HG02610 (cell line): ENCODE measurements around the gene CRELD2.

Source experiments
- ATAC-seq: cut with Tn5 transposase; IDR thresholded peaks from one replicate; pipeline ENCODE4 v1.9.1; 2021; ENCODE audit warnings: mild to moderate bottlenecking, moderate library complexity; ENCODE audit not compliant: unreplicated experiment

CRELD2 gene

DNA sequence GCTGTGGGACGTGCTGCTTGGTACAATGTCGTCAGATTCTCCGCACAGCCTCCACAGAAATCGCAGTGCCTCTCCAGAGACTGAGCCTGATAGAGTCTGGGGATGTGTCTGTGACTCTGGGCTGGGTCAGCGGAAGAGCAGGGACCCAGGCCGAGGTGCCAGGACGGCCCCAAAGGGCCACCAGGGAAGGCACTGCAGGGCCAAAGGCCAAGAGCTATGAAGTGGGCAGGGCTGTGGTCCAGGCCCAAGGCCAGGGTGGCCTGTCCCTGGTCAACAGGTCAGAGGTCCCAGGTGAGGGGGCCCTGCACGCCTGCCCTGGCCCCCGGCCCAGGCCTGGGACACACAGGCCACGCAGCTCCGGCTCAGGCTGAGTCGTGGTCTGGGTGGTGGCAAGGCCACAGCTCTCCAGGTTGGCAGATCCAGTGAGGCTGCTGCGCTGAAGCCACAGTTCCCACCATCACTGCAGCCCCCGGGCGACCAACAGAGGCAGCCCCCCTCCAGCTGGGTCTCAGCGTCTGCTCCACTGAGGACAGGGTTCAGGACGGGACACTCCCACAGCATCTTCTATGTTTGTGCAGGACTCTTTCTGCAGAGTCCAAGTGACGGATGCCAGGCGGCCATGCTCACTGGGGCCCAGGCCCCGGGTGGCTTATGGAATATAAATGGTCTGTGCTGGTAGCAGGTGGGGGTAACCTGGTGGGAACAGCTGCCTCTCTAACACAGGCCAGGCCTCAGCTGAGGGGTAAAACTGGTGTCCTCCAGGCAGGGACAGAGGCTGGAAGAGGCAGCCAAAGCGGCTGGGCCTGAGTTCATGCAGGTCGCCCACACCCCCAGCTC is 37.4 kb downstream of the CRELD2 start:
- ATAC-seq: no peak

DNA sequence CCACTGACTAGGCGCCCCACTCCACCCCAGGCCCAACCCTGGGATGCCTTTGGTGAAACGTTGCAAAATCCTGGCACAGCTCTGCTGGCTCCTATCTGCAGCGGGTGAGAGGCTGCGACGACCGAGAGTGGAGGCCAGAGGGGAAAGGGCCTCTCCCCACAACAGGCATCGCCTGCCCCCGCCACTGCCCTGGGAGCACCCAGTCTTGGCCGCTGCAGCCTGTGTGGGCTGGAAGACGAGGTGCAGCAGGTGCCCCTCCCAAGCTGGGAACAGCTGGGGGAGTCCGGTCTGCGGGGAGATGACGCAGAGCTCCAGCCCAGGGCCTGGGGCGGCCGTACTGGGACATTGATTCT is 38.0 kb downstream of the CRELD2 start:
- no peak for ATAC-seq

DNA sequence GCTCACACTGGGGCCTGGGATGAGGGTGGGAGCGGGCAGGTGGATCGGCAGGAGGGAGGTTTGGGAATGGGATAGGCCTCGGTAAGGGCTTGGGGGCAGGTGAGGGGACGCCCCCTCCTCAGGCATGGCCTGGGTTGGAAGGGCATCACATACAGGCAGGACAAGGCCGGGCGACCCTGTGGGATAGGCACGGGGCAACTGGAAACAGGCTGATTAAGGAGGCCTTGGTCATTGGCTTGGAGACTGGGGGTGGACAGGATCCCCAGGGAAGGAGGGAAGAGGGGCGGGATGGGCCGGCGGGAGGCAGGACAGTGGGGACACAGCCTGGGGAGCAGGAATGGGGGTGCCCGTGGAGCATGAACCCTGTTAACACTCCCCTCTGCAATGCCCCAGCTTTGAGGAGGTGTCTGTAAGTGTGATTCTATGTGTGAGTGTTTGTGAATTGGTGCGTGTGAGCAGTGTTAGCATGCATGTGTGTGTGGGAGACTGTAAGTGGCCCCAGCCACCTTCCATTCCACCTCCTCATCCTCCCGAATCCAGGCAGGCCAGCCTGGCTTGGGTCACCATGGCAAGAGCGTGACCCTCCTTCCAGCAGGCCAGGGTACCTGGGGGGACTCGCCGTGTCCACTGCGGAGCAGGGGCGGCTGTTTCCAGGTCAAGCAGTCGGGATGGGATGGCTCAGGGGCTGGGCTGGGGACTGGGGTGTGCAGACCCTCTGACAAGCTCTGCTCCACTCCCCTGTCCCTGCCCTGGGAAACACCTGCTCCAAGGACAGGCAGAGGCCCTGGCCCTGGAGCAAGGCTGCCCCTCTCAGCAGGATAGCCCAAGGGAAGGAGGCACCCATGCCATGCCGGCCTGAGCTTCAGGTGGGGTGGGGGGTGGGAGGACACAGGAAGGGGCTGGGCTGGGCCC is 38.7 kb downstream of the CRELD2 start:
- ATAC-seq: no peak

DNA sequence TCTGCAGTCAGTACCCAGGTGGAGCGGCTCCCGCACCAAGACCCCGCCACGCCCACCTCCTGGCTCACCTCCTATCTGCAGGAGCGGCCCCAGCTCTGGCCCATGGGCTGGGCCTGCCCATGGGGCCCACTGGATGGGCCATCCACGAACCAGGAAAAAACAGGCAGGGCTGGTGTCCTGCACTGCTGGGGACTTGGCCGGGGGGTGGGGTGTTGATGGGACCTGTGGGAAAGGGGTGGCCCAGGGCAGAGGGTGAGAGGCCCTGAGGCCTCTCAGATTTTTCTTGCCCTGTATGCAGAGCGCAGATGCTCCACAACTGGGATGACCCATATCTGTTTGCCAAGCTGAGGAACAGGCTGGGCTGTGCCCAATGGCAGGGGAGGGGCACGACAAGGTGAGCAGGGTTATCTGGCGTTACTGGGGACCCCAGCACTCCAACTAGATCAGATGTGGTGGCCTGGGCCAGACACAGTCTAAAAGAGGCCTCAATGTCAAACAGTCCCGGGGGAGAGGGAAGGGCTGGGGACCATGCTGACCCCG is 39.5 kb downstream of the CRELD2 start:
- no peak for ATAC-seq

DNA sequence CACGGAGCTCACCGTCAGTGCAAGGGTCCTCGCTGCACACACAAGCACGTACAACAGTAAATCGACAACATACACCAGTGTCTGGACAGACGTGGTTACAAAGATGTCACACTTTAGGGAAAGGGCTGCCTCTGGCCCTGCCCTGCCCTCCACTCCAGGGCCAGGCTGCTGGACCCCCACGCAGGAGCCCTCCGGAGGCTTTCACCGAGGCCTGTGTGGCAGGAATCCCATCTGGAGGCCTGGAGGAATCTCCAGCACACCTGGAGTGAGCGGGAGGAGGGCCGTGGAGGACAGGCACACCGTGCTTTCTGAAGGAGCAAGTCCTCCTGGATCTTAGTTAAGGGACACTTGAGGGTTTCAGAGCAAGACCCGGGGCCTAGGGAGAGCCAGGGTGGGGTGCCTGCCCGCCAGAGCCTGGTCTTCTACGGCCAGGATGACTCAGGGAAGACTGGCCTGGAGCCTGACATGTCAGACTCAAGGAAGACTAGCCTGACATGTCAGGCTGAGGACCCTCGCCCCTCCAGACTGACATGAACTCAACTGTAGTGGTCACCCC is 40.0 kb downstream of the CRELD2 start:
- ATAC-seq: no peak

DNA sequence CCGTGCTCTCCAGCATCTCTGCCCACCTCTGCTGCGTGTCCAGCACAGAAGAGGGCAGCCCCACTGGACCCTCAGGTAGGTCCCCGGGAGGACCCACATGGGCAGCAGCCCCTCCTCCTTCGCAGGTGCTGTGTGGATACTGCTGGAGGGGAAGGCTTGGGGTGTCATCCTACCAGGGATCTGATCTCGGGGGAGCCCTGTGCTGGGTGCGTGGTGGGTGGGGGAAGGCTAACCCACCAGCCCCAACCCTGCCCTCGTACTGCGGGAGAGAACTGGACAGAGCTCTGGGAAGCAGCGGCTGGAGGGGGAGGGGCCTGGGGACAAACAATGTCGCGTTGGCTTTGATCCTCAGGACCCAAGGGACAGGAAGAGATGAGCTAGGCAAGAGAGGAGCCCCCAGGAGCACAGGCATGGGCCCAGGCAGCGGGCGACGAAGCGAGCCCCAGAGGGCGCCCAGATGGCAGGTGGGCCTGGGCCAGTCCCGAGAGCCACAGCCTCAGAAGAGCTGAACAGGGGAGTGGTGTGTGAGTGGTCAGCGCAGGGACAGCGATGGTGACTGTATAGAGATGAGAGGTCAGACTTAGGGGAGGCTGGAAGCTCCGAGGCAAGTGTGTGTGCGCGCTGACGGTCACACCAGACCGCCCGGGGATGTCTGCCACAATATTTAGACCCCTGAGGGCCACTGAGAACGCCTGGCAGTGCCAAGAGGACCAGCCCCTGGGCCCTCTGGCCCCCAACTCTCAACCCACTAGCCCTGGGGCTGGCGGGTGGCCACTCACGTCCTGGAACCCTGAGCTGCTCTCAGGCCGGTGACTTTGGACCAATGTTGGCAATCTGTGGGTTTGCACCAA is 40.7 kb downstream of the CRELD2 start:
- ATAC-seq: no peak

DNA sequence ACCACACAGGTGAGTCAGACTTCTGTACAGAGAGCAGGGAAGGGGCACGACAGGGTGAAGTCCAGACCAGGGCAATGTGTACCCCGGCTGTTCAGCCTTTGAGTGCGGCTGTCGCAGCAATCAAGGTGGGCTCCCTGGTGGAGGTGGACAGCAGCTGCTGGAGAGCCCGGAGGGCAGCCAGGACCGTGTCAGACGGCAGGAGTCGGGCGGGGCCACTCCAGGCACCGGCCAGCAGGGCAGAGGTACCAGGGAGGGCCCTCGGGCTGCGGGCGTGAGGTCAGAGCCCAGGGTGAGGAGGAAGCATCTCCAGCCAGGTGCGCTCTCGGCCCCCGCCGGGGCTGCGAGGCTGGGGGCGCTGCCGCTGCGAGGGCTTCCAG is 41.3 kb downstream of the CRELD2 start:
- no peak for ATAC-seq

DNA sequence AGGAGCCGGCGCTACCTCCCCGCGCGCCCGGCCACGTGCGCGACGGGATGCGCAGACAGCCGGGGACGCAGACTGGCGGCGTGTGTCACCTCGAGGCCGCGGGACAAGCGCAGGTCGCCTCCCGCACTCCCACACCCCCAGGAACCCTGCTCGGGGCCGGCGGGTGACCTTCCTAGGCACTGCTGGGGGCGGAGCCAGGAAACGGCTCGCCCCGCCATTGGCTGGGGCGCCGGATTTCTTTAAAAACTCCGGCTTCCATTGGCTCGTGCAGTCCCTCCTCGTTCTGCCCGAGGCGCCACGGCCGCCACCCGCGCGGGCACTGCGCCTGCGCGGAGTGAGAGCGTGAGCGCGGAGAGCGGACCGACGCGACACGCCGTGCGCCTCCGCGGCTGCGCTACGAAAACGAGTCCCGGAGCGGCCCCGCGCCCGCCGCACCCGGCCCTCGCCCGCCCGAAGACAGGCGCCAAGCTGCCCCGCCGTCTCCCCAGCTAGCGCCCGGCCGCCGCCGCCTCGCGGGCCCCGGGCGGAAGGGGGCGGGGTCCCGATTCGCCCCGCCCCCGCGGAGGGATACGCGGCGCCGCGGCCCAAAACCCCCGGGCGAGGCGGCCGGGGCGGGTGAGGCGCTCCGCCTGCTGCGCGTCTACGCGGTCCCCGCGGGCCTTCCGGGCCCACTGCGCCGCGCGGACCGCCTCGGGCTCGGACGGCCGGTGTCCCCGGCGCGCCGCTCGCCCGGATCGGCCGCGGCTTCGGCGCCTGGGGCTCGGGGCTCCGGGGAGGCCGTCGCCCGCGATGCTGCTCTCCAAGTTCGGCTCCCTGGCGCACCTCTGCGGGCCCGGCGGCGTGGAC is 41.9 kb downstream of the CRELD2 start, which contains the start of gene PIM3:
TSS of gene PIM3 (plus strand) at position 614 of the 846 bp plus-strand sequence. CDS start at position 790, 176 bp downstream.
- ATAC-seq: peak; percentile 60

DNA sequence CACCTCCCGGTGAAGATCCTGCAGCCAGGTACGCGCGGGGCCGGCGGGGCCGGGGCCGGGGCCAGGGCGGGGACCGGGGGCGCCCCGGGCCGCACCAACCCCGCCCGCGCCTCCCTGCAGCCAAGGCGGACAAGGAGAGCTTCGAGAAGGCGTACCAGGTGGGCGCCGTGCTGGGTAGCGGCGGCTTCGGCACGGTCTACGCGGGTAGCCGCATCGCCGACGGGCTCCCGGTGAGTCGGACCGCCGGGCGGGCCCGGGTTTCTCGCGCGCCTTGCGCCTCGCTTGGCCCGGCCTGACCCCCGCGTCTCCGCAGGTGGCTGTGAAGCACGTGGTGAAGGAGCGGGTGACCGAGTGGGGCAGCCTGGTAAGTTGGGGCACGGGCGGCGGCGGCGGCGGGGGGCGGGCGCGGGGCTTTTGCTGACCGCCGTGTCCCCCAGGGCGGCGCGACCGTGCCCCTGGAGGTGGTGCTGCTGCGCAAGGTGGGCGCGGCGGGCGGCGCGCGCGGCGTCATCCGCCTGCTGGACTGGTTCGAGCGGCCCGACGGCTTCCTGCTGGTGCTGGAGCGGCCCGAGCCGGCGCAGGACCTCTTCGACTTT is 42.7 kb downstream of the CRELD2 start:
- no peak for ATAC-seq

DNA sequence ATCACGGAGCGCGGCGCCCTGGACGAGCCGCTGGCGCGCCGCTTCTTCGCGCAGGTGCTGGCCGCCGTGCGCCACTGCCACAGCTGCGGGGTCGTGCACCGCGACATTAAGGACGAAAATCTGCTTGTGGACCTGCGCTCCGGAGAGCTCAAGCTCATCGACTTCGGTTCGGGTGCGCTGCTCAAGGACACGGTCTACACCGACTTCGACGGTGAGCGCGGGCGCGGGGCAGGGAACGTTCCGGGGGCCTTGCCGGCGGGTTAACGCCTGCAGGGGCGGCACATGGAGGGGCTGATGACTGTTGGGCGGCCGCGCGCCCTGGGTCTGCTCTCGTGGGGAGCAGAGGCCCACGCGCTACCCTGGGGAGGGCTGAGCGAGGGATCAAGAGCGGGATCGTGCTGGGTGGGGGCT is 43.2 kb downstream of the CRELD2 start:
- ATAC-seq: no peak

DNA sequence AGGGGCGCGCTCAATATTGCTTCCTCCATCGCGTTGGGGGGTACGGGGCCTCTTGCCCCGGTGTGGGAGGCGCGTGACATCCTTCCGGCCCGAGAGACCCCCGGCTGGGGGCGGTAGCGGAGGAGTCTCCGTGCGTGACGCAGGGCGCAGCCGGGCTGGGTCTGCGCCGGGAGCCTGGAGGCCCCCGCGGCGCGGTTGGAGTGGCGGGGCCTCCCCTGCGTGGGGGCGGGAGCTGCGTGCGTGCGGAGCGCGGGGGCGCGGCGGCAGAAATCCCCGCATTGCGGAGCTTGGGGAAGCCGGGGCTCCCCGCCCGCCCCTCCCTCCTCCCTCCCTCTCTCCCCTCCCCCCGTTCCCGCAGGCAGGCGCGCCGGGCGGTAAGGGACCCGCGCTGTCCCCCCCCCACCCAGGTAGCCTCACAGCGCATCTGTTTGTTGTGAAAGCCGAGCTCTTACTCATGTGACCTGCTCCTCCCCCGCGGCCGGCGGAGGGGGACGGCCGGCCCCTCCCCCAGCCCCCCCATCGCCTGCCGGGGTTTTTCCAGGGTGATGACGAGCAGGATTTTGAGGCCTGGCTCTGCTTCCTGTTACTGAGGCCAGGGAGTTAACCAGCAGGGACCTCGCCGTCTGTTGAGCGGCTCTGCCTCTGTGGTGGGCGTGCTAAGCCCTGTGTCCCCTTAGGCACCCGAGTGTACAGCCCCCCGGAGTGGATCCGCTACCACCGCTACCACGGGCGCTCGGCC is 43.7 kb downstream of the CRELD2 start:
- no peak for ATAC-seq

DNA sequence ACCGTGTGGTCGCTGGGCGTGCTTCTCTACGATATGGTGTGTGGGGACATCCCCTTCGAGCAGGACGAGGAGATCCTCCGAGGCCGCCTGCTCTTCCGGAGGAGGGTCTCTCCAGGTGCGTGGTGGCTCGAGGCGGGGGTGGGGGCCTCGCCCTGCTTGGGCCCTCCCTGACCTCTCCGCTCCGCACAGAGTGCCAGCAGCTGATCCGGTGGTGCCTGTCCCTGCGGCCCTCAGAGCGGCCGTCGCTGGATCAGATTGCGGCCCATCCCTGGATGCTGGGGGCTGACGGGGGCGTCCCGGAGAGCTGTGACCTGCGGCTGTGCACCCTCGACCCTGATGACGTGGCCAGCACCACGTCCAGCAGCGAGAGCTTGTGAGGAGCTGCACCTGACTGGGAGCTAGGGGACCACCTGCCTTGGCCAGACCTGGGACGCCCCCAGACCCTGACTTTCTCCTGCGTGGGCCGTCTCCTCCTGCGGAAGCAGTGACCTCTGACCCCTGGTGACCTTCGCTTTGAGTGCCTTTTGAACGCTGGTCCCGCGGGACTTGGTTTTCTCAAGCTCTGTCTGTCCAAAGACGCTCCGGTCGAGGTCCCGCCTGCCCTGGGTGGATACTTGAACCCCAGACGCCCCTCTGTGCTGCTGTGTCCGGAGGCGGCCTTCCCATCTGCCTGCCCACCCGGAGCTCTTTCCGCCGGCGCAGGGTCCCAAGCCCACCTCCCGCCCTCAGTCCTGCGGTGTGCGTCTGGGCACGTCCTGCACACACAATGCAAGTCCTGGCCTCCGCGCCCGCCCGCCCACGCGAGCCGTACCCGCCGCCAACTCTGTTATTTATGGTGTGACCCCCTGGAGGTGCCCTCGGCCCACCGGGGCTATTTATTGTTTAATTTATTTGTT is 44.6 kb downstream of the CRELD2 start:
- ATAC-seq: no peak

DNA sequence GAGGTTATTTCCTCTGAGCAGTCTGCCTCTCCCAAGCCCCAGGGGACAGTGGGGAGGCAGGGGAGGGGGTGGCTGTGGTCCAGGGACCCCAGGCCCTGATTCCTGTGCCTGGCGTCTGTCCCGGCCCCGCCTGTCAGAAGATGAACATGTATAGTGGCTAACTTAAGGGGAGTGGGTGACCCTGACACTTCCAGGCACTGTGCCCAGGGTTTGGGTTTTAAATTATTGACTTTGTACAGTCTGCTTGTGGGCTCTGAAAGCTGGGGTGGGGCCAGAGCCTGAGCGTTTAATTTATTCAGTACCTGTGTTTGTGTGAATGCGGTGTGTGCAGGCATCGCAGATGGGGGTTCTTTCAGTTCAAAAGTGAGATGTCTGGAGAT is 45.2 kb downstream of the CRELD2 start:
- ATAC-seq: no peak

DNA sequence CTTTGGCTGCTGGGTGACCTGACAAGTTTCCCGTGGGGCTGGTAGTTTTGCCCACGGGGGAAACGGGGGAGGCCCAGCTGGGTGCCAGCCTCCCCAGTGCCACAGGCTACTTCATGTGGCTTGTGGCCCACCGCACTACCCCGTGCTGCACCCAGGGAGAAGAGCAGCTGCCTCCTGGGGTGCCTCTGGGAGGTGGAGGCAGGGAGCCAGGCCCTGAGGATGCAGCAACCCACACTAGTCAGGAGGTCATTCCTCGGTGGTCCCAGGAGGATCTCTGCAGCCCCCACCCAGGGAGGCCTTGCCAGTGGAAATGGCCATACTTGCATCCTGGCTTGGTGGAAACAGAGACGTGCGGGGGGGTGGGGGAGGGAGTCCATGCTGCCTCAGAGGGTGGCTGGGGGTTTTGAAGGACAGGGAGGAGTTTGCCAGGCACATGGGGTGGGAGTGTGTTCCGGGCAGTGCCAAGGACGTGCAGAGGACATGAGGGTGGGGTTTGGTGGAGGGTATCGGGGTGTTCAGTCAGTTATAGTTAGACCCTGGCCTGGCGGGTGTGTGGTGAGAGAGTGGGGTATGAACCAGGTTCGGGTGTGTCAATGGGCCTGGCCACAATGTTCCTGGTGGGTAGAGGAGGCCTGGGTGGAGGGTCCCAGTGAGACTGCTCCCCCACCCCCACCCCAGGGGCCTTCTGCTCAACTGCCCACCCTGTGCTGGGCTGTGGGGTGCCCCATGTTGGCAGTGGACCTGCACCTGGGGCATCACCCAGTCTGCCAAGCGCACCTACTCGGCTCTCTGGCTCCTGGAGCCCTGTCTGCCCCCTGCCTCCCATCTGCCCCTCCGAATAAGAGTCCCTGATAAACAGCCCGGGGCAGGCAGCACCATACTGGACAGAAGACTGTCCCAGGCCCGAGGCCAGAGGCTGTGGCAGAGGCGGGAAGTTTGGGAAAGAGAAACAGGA is 46.0 kb downstream of the CRELD2 start:
- ATAC-seq: no peak

DNA sequence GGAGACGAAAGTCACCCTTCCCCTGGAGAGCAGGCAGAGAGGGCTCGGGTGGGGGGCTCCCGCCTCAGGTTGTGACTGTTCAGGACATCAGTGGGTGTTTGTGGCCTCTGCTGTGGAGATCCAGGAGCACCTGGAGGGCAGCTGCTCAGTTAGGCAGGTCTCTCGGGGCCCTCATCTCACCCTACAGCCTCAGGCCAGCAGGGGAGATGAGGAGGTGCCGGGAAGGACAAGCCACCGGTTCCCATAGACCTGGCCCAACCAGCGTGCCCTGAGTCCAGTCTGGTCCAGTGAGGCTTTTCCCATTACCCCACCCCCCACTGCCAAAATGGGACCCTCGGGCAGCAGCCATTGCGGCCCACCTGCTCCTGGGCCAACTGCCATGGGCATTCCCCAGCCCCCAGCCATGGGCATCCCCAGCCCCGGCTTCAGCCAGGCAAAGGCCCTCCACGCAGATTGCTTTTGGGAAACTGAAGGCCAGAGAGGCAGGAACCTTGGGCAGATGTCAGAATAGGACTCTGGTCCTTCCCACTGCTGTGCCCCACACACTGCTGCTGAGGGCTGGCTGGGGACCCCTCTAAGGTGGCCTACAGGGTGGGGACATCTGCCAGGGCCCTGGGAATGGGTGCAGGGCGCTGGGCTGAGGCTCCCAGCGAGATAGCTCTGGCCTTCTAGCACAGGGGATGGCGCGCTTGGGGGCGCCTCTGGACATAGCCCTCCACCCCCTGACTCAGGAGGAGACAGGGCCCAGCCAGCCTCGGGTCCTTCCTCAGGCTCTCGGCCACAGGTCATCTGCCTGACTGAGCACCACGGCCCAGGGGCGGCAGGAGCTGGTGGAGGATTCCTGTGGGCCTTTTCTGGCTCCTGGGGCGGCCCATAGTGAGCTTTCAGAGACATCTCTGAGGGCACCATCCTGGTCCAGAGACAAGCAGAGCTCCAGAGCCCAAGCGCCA is 46.9 kb downstream of the CRELD2 start:
- no peak for ATAC-seq
